K562 treated with DMSO at 1 percent for 4 hours (cell line): ENCODE data around the gene OR2M2. TPM values are rescaled to one million over a fixed set of nuclear protein-coding genes. Genes with fewer than 3 reads are reported as not detected.

ENCODE experiments used
- total RNA-seq: library from RNA; unstranded; fragments of 300-600 nt; gene quantifications from 2 replicates; pipeline ENCODE4 v1.2.3, GENCODE V29; 2022; ENCODE audit not compliant: insufficient read depth

OR2M2 gene
- total RNA-seq, result not detected in 2 replicates

GRCh38 chr1:248174521-248174920, at the start of gene OR2M2:
Gene OR2M2 (plus strand): TSS chr1:248174821. CDS start chr1:248179986, 5,165 bp downstream.

GRCh38 chr1:248144513-248145198, 30.0 kb upstream of the OR2M2 start, which contains the start of gene OR2M5:
Gene OR2M5 (plus strand): TSS chr1:248145148. CDS start chr1:248145148, 0 bp downstream.

GRCh38 chr1:248196965-248197364, 22.3 kb downstream of the OR2M2 start, which contains the start of gene OR2M3:
Gene OR2M3 (plus strand): TSS chr1:248197265. CDS start chr1:248203068, 5,803 bp downstream.

Other genes starting within 250 kb of the OR2M2 start
- not detected in 2 replicates for gene OR2AJ1, start 249.9 kb upstream of the OR2M2 start, total RNA-seq
- not detected in 2 replicates for gene OR2L8, start 226.0 kb upstream of the OR2M2 start, total RNA-seq
- not detected in 2 replicates for gene OR2AK2, start 209.6 kb upstream of the OR2M2 start, total RNA-seq
- not detected in 2 replicates for gene OR2L5, start 161.2 kb upstream of the OR2M2 start, total RNA-seq
- not detected in 2 replicates for gene OR2L2, start 144.8 kb upstream of the OR2M2 start, total RNA-seq
- not detected in 2 replicates for gene OR2L3, start 128.0 kb upstream of the OR2M2 start, total RNA-seq
- gene OR2L13, start 79.6 kb upstream of the OR2M2 start, total RNA-seq, result not detected in 2 replicates
- not detected in 2 replicates for gene OR2M5, start 29.7 kb upstream of the OR2M2 start, total RNA-seq
- not detected in 2 replicates for gene OR2M3, start 22.4 kb downstream of the OR2M2 start, total RNA-seq
- not detected in 2 replicates for gene OR2M4, start 56.6 kb downstream of the OR2M2 start, total RNA-seq
- gene OR2T33, start 103.2 kb downstream of the OR2M2 start, total RNA-seq, result not detected in 2 replicates
- not detected in 2 replicates for gene OR2T12, start 128.6 kb downstream of the OR2M2 start, total RNA-seq
- not detected in 2 replicates for gene OR2M7, start 149.7 kb downstream of the OR2M2 start, total RNA-seq
- gene OR14C36, start 174.0 kb downstream of the OR2M2 start, total RNA-seq, result not detected in 2 replicates
- not detected in 2 replicates for gene OR2T4, start 186.8 kb downstream of the OR2M2 start, total RNA-seq
- not detected in 2 replicates for gene OR2T6, start 200.9 kb downstream of the OR2M2 start, total RNA-seq
- gene OR2T1, start 228.2 kb downstream of the OR2M2 start, total RNA-seq, result not detected in 2 replicates